Measurements from ENCODE around the gene LRIG2.

GRCh38 chr1:113156368-113156767 is 83.4 kb downstream of the LRIG2 start:
- TF ChIP-seq POLR2AphosphoS5 (IDR thresholded peaks at IDR 0.05), result no peak
- TF ChIP-seq CTCF (IDR thresholded peaks at IDR 0.05), result no peak
- no peak for TF ChIP-seq EP300 (IDR thresholded peaks at IDR 0.05; ENCODE audit: low read depth)

Measured in transverse colon (tissue), 4 donors.